HG02884 (cell line): ENCODE data around the gene RASGRF2.
"Not testable (repeated sequence)": the region's sequence is repeated elsewhere in the genome, so short reads cannot be mapped to it uniquely, and the experiment has no call there.

Experiments used
- ATAC-seq: cut with Tn5 transposase; IDR thresholded peaks from one replicate; pipeline ENCODE4 v1.9.1; 2021; ENCODE audit warnings: mild to moderate bottlenecking, moderate library complexity; ENCODE audit not compliant: unreplicated experiment

RASGRF2 gene

GRCh38 chr5:81234299-81234698 lies 274.1 kb downstream of the RASGRF2 start:
- ATAC-seq = no peak

- no peak for ATAC-seq
Observed at GRCh38 chr5:81234801-81235200, 274.6 kb downstream of the RASGRF2 start.

- no peak for ATAC-seq
Observed at GRCh38 chr5:81235287-81236072, 275.3 kb downstream of the RASGRF2 start.

GRCh38 chr5:81238460-81238859 lies 278.3 kb downstream of the RASGRF2 start:
- no peak for ATAC-seq

- no peak for ATAC-seq
Observed at GRCh38 chr5:81239613-81240012, 279.4 kb downstream of the RASGRF2 start.

- no peak for ATAC-seq
Observed at GRCh38 chr5:81241001-81241400, 280.8 kb downstream of the RASGRF2 start.

GRCh38 chr5:81241961-81242648 lies 281.9 kb downstream of the RASGRF2 start:
- no peak for ATAC-seq

GRCh38 chr5:81242906-81243436 lies 282.8 kb downstream of the RASGRF2 start:
- no peak for ATAC-seq

- ATAC-seq = no peak
Observed at GRCh38 chr5:81244451-81244850, 284.3 kb downstream of the RASGRF2 start.

GRCh38 chr5:81245871-81246235 lies 285.7 kb downstream of the RASGRF2 start:
- no peak for ATAC-seq

- no peak for ATAC-seq
Observed at GRCh38 chr5:81246697-81247096, 286.5 kb downstream of the RASGRF2 start.

GRCh38 chr5:81247441-81247972 lies 287.3 kb downstream of the RASGRF2 start:
- no peak for ATAC-seq

GRCh38 chr5:81249240-81249639 lies 289.1 kb downstream of the RASGRF2 start:
- no peak for ATAC-seq

GRCh38 chr5:81250004-81250403 lies 289.8 kb downstream of the RASGRF2 start:
- ATAC-seq = no peak

- no peak for ATAC-seq
Observed at GRCh38 chr5:81251922-81252321, 291.8 kb downstream of the RASGRF2 start.

GRCh38 chr5:81252904-81253303 lies 292.7 kb downstream of the RASGRF2 start:
- no peak for ATAC-seq

- ATAC-seq = no peak
Observed at GRCh38 chr5:81253875-81254274, 293.7 kb downstream of the RASGRF2 start.

GRCh38 chr5:81254886-81255559 lies 294.9 kb downstream of the RASGRF2 start:
- ATAC-seq = no peak

- ATAC-seq = no peak
Observed at GRCh38 chr5:81256766-81257165, 296.6 kb downstream of the RASGRF2 start.

- ATAC-seq = not testable (repeated sequence)
Observed at GRCh38 chr5:81262796-81263195, 302.6 kb downstream of the RASGRF2 start.

- no peak for ATAC-seq
Observed at GRCh38 chr5:81265101-81265500, 304.9 kb downstream of the RASGRF2 start.
